NCI-H2196 (cell line): ENCODE data around the gene KRTAP4-11.
"Not testable (repeated sequence)": the region's sequence is repeated elsewhere in the genome, so short reads cannot be mapped to it uniquely, and the experiment has no call there.

Experiments used
- DNase-seq: peaks from one replicate; lab custom pipeline; 2025; ENCODE audit not compliant: unreplicated experiment; lab: John Stamatoyannopoulos, UW

Gene KRTAP4-11

GRCh38 chr17:41088760-41089352 lies 29.3 kb downstream of the KRTAP4-11 start:
- DNase-seq: not testable (repeated sequence)

GRCh38 chr17:41084100-41084856 lies 33.9 kb downstream of the KRTAP4-11 start, which contains the start of gene KRTAP4-7:
TSS of gene KRTAP4-7 (plus strand) at chr17:41084150. CDS start at chr17:41084207, 57 bp downstream.
- DNase-seq: not testable (repeated sequence)

- not testable (repeated sequence) for DNase-seq
Measured at GRCh38 chr17:41083427-41083826, 34.7 kb downstream of the KRTAP4-11 start.

GRCh38 chr17:41082626-41083025 lies 35.5 kb downstream of the KRTAP4-11 start:
- no peak for DNase-seq

DNA sequence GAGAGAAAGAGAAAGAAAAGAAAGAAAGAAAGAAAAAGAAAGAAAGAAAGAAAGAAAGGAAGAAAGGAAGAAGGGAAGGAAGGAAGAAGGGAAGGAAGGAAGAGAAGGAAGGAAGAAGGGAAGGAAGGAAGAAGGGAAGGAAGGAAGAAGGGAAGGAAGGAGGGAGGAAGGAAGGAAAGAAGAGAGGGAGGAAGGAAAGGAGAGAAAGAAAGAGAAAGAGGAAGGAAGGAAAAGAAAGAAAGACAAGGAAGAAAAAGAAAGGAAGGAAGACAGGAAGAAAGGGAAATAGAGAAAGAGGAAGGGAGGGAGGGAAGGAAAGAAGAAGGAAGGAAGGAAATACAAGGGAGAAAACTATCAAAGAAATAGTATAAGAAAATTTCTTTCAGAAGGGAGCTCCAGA lies 41.4 kb downstream of the KRTAP4-11 start:
- no peak for DNase-seq

- no peak for DNase-seq
Measured at GRCh38 chr17:41073676-41074075, 44.5 kb downstream of the KRTAP4-11 start.

GRCh38 chr17:41071606-41072360 lies 46.4 kb downstream of the KRTAP4-11 start:
- no peak for DNase-seq

GRCh38 chr17:41069031-41069430 lies 49.1 kb downstream of the KRTAP4-11 start:
- DNase-seq: no peak

- DNase-seq: no peak
Measured at GRCh38 chr17:41067281-41067680, 50.9 kb downstream of the KRTAP4-11 start.
